Activated naive CD4-positive, alpha-beta T cell treated with anti-CD3 and anti-CD28 coated beads for 36 hours (primary cell): ENCODE measurements around the gene LTA. TPM values are rescaled to one million over a fixed set of nuclear protein-coding genes. Genes with fewer than 3 reads are reported as not detected.
"Not testable (repeated sequence)": the region's sequence is repeated elsewhere in the genome, so short reads cannot be mapped to it uniquely, and the experiment has no call there.

Experiments
- CTCF ChIA-PET: fragments of 350-600 bp; sonication (Branson Sonifier 250); formaldehyde crosslinking; loops from one replicate; lab custom pipeline; 2021; ENCODE audit warnings: antibody characterized with exemption; lab: Charles Lee
- DNase-seq: peaks from one replicate; pipeline ENCODE4 v3.0.0-alpha.2; 2020
- H3K27ac Mint-ChIP-seq: one replicate; pipeline ENCODE4 v1.8.0; 2021; ENCODE audit warnings: mild to moderate bottlenecking, mixed read lengths
- H3K27me3 Mint-ChIP-seq: one replicate; pipeline ENCODE4 v1.8.0; 2021; ENCODE audit warnings: low read depth, mixed read lengths
- H3K36me3 Mint-ChIP-seq: one replicate; pipeline ENCODE4 v1.8.0; 2021; ENCODE audit warnings: low read depth, mixed read lengths
- H3K4me1 Mint-ChIP-seq: one replicate; pipeline ENCODE4 v1.8.0; 2021; ENCODE audit warnings: low read depth, mixed read lengths
- H3K4me3 Mint-ChIP-seq: one replicate; pipeline ENCODE4 v1.8.0; 2021; ENCODE audit warnings: mild to moderate bottlenecking, moderate library complexity, mixed read lengths
- H3K9me3 Mint-ChIP-seq: one replicate; pipeline ENCODE4 v1.8.0; 2021; ENCODE audit warnings: mixed read lengths
- intact Hi-C: fragments of 100-400 bp; cut with micrococcal nuclease; formaldehyde crosslinking; loops from one replicate; pipeline ENCODE4 v1.15.1; 2023
- total RNA-seq, 2 experiments: library from RNA; stranded (reverse); gene quantifications; one replicate each; pipeline ENCODE4 v1.2.3, GENCODE V29; 2021

The LTA gene
- total RNA-seq, 2 experiments from 2014 or later, result 165 to 173 TPM

DNA sequence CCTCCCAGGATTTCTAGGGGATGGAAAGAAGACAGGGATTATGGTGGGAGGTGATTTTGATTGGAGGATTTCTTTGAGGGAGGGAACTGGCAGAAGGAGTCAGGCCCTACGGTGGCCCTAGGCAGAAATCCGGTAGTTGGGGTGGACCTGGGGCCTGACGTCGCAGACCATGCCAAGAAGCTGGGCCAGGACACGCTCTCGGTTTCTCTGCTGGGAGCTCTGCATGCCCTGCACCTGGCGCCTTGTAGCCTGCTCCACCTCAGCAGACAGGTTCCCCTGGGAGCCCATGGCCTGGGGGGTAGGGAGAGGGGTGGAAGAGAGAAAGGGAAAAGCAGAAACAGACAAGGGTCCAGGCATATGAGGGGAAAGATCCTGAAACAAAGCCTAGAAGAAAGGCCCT is 26.8 kb upstream of the LTA start:
- H3K36me3 Mint-ChIP-seq, result peaks cover 16% of the 10 kb centered on the region
- peaks cover 31% of the 10 kb centered on the region for H3K4me1 Mint-ChIP-seq

DNA sequence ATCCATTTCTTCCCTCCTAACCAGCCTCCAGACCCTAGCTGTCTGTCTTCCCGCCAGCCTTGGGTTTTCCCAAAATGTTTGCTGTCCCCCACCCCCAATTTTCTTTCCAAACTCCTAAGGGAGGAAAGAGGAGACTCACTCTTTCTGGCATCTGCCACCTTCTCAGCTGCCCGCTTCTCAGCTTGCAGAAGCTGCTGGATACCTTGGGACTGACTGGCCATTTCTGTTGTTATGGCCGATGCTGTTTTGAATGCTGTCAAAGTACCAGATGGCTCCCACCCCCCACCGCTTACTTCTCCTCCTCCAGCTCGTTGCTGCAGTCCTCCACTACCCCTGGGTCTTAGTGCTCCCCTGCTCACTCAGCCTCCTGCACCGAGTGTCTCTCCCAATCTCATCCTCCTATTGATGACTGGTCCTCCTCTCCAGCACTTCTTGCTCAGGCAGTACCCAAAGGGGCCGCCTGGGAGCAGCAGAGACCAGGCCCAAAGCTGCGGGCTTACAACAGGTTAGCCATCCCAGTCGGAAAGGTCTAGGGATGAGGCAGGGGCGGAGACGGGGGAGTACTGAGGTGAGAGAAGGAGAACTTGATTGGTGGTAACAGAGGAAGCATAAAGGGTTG is 25.6 kb upstream of the LTA start, which contains the start of gene ATP6V1G2:
ATP6V1G2 (minus strand) TSS at position 270 of the 619 bp plus-strand sequence; CDS start at position 221, 49 bp downstream.
- Mint-ChIP-seq H3K9me3 (no peaks in the 10 kb centered on the region), H3K4me1 (peaks cover 38% of the 10 kb centered on the region), H3K27me3 (no peaks in the 10 kb centered on the region), H3K27ac (peak within 1 kb of the TSS; percentile 94), H3K36me3 (peaks cover 10% of the 10 kb centered on the region), H3K4me3 (peak within 1 kb of the TSS; percentile 88)
- intact Hi-C loops, result loop anchor here (1.0 to 10.0 kb wide), 7 partner anchors 52 to 648 kb away; partner anchors contain the start of genes GPSM3, HSPA1B, MICA and NELFE
- peak; percentile 96 for DNase-seq
- CTCF ChIA-PET, result interaction anchor here (0.6 to 22.5 kb wide), 10 partner anchors 11 to 318 kb away, joined by 3 to 604 read pairs (median 4); partner anchors contain the start of genes LST1, LTB, NCR3 and TNF

More for the DNA sequence above, 26.8 kb upstream of the LTA start:
- no peak for DNase-seq
- intact Hi-C loops, result loop anchor here (10.0 kb wide), 1 partner anchor 650 kb away; the partner anchor contains the start of genes GPSM3 and PBX2
- no peak overlapping the region for H3K27ac Mint-ChIP-seq
- H3K9me3 Mint-ChIP-seq, result no peaks in the 10 kb centered on the region
- H3K27me3 Mint-ChIP-seq, result no peaks in the 10 kb centered on the region
- CTCF ChIA-PET, result interaction anchor here (1.1 to 22.5 kb wide), 4 partner anchors 26 to 77 kb away, joined by 5 to 604 read pairs (median 224); partner anchors contain the start of genes LST1, LTB, NCR3 and TNF
- H3K4me3 Mint-ChIP-seq, result no peak overlapping the region

DNA sequence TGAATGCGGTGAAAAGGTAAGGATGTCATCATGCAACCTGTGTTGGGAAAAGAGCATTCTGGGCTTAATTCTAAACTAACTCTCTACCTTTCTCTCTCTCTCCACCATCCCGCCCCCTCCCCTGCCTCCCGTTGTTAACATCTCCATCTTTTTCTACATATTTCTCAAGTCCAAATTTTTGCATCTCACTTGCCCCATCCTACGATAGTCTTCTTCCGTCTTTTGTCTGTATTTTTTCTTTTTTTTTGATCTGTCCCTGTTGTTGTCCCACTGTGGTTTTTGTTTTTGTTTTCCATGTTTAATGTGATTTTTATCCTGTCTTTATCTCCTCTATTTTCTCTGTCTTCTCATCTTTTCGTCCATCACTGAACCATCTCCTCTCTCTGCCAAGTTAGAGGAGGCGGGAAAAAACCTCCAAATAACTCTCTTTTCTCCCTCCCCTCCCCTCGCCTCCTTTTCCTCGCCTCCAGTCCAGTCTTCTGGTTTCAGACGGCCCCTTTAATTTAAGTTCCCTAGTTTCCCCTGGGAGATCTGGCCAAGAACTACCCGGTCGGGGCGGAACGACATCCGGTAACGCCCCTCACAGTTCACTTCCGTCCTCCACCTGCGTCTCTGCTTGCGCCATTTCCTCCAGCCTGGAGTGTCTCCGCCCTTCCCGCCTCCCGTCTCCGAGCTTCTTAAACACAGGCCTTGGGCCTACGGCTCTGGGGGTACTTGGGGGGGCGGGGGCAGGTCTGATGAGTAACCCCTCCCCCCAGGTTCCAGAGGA is 24.9 kb upstream of the LTA start, which contains the start of gene NFKBIL1:
NFKBIL1 (plus strand) TSS at position 651 of the 769 bp plus-strand sequence; CDS start at position 738, 87 bp downstream.
- intact Hi-C loops, result loop anchor here (1.0 to 10.0 kb wide), 14 partner anchors 21 to 648 kb away; partner anchors contain the start of genes ABHD16A, BAG6, GPSM3 and HSPA1B

DNA sequence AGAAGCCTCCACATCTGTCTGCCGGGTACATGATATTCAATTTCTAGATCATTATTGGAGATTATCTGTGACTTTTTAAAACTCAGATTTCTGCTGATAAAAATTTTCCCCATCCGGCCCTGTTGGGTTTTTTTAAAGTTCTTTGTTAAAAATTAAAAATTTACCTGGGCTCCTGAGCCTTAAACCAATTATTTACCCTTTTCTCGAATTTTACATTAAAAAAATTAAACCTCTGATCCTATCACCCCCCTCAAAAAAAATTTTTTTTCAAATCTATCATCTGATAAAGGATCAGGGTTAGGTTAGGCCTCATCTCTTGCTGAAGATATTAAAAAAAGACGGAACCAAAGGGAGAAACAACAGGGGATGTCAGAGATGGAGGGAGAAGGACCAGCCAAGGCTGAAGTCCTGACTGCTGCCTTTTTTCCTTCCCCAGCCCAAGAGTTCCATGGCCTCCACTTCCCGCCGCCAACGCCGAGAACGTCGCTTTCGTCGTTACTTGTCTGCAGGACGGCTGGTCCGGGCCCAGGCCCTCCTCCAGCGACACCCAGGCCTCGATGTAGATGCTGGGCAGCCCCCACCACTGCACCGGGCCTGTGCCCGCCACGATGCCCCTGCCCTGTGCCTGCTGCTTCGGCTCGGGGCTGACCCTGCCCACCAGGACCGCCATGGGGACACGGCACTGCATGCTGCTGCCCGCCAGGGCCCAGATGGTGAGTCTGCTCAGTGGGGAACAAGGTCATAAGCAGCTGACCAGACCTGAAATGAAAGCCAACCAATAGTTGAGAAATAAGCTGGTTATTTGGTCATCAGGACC is 24.2 kb upstream of the LTA start:
- no peaks in the 10 kb centered on the region for H3K27me3 Mint-ChIP-seq
- H3K9me3 Mint-ChIP-seq, result no peaks in the 10 kb centered on the region
- peaks cover 43% of the 10 kb centered on the region for H3K4me1 Mint-ChIP-seq
- peak overlapping the region; percentile 94 for H3K27ac Mint-ChIP-seq
- peaks cover 8% of the 10 kb centered on the region for H3K36me3 Mint-ChIP-seq
- peak overlapping the region; percentile 88 for H3K4me3 Mint-ChIP-seq
- CTCF ChIA-PET, result interaction anchor here (0.7 to 22.5 kb wide), 6 partner anchors 13 to 60 kb away, joined by 3 to 604 read pairs (median 7); partner anchors contain the start of genes LST1, LTB, NCR3 and TNF
- DNase-seq, result no peak
- intact Hi-C loops, result loop anchor here (1.0 to 10.0 kb wide), 11 partner anchors 20 to 647 kb away; partner anchors contain the start of genes ABHD16A, BAG6, GPSM3 and HSPA1B

More for the DNA sequence above, 24.9 kb upstream of the LTA start, which contains the start of gene NFKBIL1:
- CTCF ChIA-PET, result interaction anchor here (1.4 to 22.5 kb wide), 5 partner anchors 13 to 84 kb away, joined by 4 to 604 read pairs (median 7); partner anchors contain the start of genes LST1, LTB, NCR3 and TNF
- peak within 1 kb of the TSS; percentile 88 for H3K4me3 Mint-ChIP-seq
- peaks cover 8% of the 10 kb centered on the region for H3K36me3 Mint-ChIP-seq
- peaks cover 43% of the 10 kb centered on the region for H3K4me1 Mint-ChIP-seq
- DNase-seq, result peak; percentile 96
- H3K27me3 Mint-ChIP-seq, result no peaks in the 10 kb centered on the region
- H3K27ac Mint-ChIP-seq, result peak within 1 kb of the TSS; percentile 94
- no peaks in the 10 kb centered on the region for H3K9me3 Mint-ChIP-seq

DNA sequence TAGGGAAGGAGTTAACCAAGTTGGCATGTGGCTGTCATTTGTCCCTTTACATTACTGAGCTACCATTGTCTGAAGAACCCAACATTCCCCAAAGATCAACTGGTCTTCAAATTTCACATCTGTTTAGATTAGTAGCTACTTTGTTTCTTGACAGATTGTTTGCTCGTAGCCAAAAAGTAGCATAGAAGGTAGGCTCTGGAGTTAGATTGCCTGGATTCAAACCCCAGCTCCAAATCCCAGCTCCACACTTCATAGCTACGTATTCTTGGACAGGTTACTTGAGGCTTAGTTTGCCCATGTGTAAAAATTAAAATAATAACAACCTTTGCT is 23.6 kb upstream of the LTA start:
- Mint-ChIP-seq H3K27ac (peak overlapping the region; percentile 94), H3K36me3 (peaks cover 8% of the 10 kb centered on the region), H3K4me1 (peaks cover 39% of the 10 kb centered on the region), H3K27me3 (no peaks in the 10 kb centered on the region), H3K9me3 (no peaks in the 10 kb centered on the region), H3K4me3 (peak overlapping the region; percentile 88)
- intact Hi-C loops, result loop anchor here (10.0 kb wide), 1 partner anchor 646 kb away; the partner anchor contains the start of genes GPSM3 and PBX2
- DNase-seq, result no peak
- CTCF ChIA-PET, result interaction anchor here (0.7 to 22.5 kb wide), 6 partner anchors 12 to 59 kb away, joined by 3 to 604 read pairs (median 7); partner anchors contain the start of genes LST1, LTB, NCR3 and TNF

DNA sequence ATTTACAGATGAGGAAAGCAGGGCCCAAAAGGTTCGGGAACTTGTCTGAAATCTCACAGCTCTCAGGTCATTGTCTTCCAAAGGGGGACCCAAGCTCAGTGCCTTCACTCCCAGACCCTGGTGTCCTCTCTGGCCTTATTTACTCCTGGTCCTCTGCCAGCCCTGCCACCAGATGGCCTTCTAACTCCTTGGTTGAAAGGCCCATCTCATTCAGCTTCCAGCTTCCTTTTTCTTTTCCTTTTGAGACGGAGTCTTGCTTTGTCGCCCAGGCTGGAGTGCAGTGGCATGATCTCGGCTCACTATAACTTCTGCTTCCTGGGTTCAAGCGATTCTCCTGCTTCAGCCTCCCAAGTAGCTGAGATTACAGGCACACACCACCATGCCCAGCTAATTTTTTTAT is 20.7 kb upstream of the LTA start:
- H3K36me3 Mint-ChIP-seq, H3K9me3 Mint-ChIP-seq, H3K27me3 Mint-ChIP-seq: not testable (repeated sequence)
- peaks cover 52% of the 10 kb centered on the region for H3K4me1 Mint-ChIP-seq
- DNase-seq, result peak; percentile 85
- H3K27ac Mint-ChIP-seq, result peak overlapping the region; percentile 76
- intact Hi-C loops, result loop anchor here (1.0 kb wide), 2 partner anchors 30 to 47 kb away; no protein-coding TSS in a partner anchor
- H3K4me3 Mint-ChIP-seq, result peak overlapping the region; percentile 46
- CTCF ChIA-PET, result interaction anchor here (0.6 to 22.5 kb wide), 14 partner anchors 10 to 260 kb away, joined by 3 to 604 read pairs (median 6); partner anchors contain the start of genes DDX39B, LST1, LTA and LTB

DNA sequence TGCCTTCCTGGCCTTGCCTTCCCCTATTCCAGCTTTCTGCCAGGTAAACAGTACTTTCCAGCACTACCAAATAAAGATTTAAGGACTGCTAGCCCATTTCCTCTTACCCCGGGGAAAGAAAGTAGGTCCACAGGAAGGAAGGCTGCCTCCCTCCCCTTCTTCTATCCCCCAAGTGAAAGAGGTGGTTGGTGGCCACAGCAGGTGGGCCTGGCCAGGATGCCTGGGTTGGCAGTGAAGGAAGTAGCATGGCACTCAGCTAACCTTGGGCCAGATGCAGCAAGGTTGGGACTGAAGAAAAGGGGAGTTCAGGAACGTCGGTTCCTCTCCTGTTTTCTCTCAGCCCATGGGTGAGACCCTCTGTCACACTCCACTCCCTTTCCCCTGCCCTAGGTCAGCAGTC is 15.8 kb upstream of the LTA start:
- H3K4me3 Mint-ChIP-seq, result no peak overlapping the region
- no peaks in the 10 kb centered on the region for H3K9me3 Mint-ChIP-seq
- intact Hi-C loops, result no loop called here
- no peaks in the 10 kb centered on the region for H3K27me3 Mint-ChIP-seq
- H3K4me1 Mint-ChIP-seq, result peaks cover 69% of the 10 kb centered on the region
- CTCF ChIA-PET, result interaction anchor here (1.0 to 22.5 kb wide), 3 partner anchors 14 to 41 kb away, joined by 3 to 442 read pairs (median 57); partner anchors contain the start of genes LST1, LTB and TNF
- H3K27ac Mint-ChIP-seq, result peak overlapping the region; percentile 8
- DNase-seq, result no peak
- H3K36me3 Mint-ChIP-seq, result peaks cover 28% of the 10 kb centered on the region

DNA sequence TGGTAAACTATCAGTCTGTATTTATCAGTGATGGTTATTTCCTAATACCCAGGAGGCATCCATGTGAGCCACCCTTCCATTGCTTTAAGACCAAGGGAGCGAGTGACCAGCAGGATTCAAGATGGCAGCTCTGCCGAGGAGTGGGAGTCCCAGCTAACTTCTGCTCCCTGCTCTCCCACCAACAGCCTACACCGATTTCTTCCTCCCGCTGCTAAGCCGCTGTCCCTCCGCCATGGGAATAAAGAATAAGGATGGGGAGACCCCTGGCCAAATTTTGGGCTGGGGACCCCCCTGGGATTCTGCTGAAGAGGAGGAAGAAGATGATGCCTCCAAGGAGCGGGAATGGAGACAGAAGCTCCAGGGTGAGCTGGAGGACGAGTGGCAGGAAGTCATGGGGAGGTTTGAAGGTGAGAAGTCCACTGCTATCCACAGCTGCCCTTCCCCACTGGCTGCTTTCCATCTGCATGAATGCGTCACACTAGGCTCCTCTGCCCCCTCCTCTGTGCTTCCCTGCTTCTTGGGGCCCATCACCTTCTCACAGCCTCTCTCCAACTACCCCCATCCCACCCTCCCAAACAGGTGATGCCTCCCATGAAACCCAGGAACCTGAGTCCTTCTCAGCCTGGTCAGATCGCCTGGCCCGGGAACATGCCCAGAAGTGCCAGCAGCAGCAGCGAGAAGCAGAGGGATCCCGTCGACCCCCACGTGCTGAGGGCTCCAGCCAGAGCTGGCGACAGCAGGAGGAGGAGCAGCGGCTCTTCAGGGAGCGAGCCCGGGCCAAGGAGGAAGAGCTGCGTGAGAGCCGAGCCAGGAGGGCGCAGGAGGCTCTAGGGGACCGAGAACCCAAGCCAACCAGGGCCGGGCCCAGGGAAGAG is 14.4 kb upstream of the LTA start:
- Mint-ChIP-seq H3K36me3 (peaks cover 33% of the 10 kb centered on the region), H3K4me3 (peak overlapping the region; percentile 31), H3K27ac (peak overlapping the region; percentile 92), H3K4me1 (peaks cover 71% of the 10 kb centered on the region), H3K9me3 (no peaks in the 10 kb centered on the region), H3K27me3 (no peaks in the 10 kb centered on the region)
- intact Hi-C loops, result no loop called here
- no peak for DNase-seq
- CTCF ChIA-PET, result interaction anchor here (0.5 to 22.5 kb wide), 6 partner anchors 12 to 1212 kb away, joined by 3 to 442 read pairs (median 4); partner anchors contain the start of genes ATP6V1G2, LST1, LTB and TNF

DNA sequence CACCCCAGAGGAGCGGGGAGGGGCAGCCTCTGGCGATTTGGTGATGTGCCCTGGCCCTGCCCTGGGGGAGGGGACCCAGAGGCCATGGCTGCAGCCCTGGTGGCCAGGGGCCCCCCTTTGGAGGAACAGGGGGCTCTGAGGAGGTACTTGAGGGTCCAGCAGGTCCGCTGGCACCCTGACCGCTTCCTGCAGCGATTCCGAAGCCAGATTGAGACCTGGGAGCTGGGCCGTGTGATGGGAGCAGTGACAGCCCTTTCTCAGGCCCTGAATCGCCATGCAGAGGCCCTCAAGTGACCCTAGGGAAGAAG is 13.8 kb upstream of the LTA start:
- CTCF ChIA-PET, result interaction anchor here (5.4 to 22.5 kb wide), 2 partner anchors 23 to 39 kb away, joined by 57 to 442 read pairs; partner anchors contain the start of genes LST1, LTB and TNF
- no peak for DNase-seq
- Mint-ChIP-seq H3K36me3 (peaks cover 33% of the 10 kb centered on the region), H3K4me1 (peaks cover 76% of the 10 kb centered on the region), H3K27ac (peak overlapping the region; percentile 92), H3K9me3 (no peaks in the 10 kb centered on the region), H3K27me3 (no peaks in the 10 kb centered on the region), H3K4me3 (peak overlapping the region; percentile 60)
- intact Hi-C loops, result no loop called here
